HFF-Myc (cell line): Measurements from ENCODE around the gene INPP5A.
A peak's percentile ranks its signal among the peaks of the same experiment; 100 is the strongest.

Experiments used
- DNase-seq: peaks from one replicate; pipeline ENCODE4 v3.0.0-alpha.2; 2011; ENCODE audit warnings: low read depth; ENCODE audit errors: extremely low read depth
- H3K4me3 ChIP-seq: replicated peaks from 2 replicates; pipeline ENCODE4 v1.5.1; 2011; ENCODE audit warnings: low read depth, mild to moderate bottlenecking, control low read depth, low read length
- CTCF ChIP-seq: IDR thresholded peaks from 2 replicates; pipeline ENCODE4 v1.5.1; 2012; ENCODE audit warnings: mild to moderate bottlenecking, low read depth, low read length, control low read depth; ENCODE audit errors: missing control alignments

Gene INPP5A

DNA sequence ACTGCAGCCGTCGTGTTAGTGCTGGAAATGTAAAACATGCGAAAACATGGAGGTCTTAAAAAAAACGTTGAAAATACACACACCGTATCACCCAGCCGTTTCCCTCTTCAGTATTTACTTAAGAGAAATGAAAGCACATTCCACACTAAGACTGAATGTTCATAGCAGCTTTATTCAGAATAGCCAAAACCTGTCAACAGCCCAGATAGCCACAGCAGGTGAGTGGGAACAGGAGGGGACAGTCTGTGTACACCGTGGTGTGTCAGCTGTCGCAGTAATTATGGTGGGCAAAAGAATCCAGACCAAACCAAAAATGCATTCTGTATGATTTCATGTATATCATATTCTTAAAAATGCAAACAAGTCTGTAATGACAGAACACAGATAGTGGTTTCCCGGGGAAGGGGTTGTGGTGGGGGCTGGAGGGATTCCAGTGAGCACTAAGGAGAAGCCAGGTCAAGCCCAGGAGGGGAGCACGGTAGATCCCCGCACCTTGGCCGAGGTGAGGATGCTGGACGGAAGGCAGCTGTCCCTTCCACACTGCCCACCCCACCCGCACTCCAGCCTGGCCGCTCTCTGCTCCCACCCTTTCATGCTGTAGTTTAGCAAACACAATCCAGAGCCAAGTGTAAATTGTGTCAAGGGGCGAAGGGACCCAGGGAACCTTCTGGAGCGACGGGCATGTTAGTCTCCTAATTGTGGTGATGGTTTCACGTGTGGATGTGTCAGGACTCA, 124.8 kb downstream of the INPP5A start:
- no peak for TF ChIP-seq CTCF

DNA sequence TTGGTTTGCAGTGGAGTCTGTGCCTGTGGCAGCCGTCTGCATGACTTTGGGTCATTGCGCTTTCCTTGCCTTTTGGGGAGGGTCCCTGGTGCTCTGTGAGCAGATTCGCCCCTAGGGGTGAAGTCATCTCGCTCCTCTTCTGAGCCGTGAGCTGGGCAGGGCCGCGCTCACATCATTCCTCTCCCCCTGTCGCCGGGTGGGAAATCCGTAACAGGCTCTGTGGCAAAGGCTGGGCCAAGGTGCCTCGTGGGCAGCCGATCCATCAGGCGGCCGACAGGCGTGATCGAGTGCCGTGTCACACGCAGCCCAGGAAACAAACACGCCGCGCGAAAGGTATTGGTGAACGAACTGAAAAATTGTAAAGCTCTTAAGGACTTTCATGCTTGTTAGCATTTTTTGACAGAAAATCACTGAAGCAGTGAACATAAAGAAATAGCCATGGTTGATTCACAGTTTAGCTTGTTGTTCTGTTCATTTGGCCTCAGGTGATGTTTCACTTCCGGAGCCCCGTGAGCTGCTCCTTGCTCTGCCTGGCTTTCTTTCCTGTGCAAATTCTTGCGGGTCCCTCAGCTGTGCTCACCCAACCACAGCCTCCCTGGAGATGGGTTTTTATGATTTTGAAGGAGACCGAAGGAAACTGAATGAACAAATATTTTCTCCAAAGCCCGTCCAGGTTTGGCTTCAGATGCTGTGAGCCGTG, 126.2 kb downstream of the INPP5A start:
- DNase-seq, result no peak
- no peak overlapping the region for H3K4me3 ChIP-seq
- no peak for TF ChIP-seq CTCF

More for the DNA sequence above, 124.8 kb downstream of the INPP5A start:
- DNase-seq, result no peak
- no peak overlapping the region for H3K4me3 ChIP-seq

DNA sequence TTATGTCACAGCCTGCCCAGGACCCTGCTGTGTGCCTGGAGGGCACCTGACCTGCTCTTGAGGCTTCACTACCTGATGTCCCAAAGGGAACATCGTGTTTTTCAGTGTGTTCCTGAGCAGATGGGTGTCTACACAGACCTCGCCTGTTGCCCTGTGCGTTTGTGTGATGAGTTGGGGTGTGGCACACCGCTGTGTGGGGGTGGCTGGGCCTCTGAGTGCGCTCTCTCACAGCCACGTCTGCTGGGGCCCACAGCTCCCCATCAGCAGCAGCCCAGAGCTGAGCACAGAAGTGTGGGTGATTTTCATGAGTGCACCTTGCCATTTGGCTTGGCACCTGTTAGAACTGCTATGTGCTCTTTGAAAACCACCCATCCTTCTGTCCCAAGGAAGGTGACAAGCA, 126.8 kb downstream of the INPP5A start:
- H3K4me3 ChIP-seq, result no peak overlapping the region
- DNase-seq, result no peak
- TF ChIP-seq CTCF, result no peak

- no peak overlapping the region for H3K4me3 ChIP-seq
- no peak for TF ChIP-seq CTCF
- no peak for DNase-seq
Measured at GRCh38 chr10:132664883-132665282, 127.3 kb downstream of the INPP5A start.

DNA sequence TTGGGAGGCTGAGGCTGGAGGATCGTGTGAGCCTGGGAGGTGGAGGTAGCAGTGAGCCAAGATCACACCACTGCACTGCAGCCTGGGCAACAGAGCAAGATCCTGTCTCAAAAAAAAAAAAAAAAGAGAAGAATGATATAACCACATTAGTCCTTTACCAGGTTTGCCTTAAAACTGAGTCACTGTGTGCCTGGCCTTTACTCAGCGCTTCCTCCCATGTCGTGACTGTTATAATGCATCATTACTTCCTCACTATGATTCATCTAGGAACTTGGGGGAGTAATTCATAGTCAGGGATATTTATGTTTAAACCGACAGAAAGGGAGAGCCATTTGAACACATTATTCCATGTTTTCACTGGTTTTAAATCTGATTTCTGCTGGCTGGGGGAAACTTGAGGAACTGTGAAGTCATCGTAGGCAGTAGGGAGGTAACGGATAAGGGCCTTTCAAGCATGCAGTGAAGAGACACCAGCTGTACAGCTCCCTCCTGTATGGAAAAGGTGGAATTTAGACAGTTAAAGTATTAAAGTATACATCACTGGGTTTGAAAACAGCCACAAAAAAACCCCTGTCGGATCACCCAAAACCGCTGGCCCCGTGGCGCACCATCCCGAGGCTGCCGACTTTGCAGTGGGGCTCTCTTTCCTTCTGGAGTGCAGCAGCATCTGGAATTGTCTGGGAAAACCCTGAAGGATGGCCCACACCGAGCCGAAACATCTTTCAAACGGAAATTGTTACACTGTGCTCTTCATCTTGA, 128.5 kb downstream of the INPP5A start:
- 0 out of 2 replicates have a peak overlapping the region, but pooled peaks have one; percentile 6 for H3K4me3 ChIP-seq
- peak; percentile 53 for DNase-seq
- TF ChIP-seq CTCF, result no peak

DNA sequence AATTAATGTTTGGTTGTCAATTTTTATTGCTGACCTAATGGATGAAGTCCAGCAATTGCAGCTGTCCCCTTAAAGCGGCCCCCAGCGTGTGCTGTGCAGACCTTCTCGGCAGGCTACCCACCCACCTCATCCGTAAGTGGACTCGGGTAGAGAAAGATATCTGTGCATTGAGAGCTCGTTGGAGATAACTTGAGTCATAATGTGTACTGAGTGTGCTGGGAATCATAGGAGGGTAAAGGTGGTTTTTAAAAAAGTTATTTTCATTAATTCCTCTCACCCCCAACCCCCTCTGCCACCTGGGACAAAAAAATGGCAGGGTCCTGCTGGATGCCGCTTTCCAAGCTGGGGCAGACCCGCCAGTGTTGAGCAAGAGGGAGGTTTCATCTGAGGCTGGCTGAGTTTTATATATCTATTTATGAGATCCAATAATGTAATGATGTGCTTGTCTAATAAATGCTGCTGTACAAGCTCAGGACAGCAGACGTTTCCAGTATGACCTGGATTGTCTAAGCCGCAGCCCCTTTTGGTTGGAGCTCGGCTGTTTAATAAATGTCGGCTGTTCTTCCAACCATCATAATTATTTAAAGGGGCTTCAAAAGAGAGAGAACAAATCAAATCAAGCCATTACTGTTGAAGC, 129.2 kb downstream of the INPP5A start:
- H3K4me3 ChIP-seq, result 0 out of 2 replicates have a peak overlapping the region, but pooled peaks have one; percentile 6
- TF ChIP-seq CTCF, result no peak
- no peak for DNase-seq
